Measurements from ENCODE around the gene TAS1R1.

Gene TAS1R1

GRCh38 chr1:6580119-6580592, 25.0 kb downstream of the TAS1R1 start:
- no peak for TF ChIP-seq CTCF (IDR thresholded peaks at IDR 0.05; ENCODE audit: insufficient read depth, low read length, poor library complexity, severe bottlenecking)
- Histone ChIP-seq H3K36me3 (ENCODE audit: control insufficient read depth, insufficient read depth, low read length) (no peaks in the 10 kb centered on the region), H3K27me3 (replicated peaks; ENCODE audit: control insufficient read depth, insufficient read depth, low read length) (no peaks in the 10 kb centered on the region), H3K4me3 (replicated peaks; ENCODE audit: low read depth, low read length) (peak overlapping the region; percentile 79)
- no peak for DNase-seq (ENCODE audit: extremely low read depth, insufficient read length)

GRCh38 chr1:6580593-6581409, 25.7 kb downstream of the TAS1R1 start:
- Histone ChIP-seq H3K36me3 (ENCODE audit: control insufficient read depth, insufficient read depth, low read length) (peaks cover 1% of the 10 kb centered on the region; the same call in 1 of the 2 replicates), H3K27me3 (replicated peaks; ENCODE audit: control insufficient read depth, insufficient read depth, low read length) (no peaks in the 10 kb centered on the region), H3K4me3 (replicated peaks; ENCODE audit: low read depth, low read length) (peak overlapping the region; percentile 79)
- no peak for TF ChIP-seq CTCF (IDR thresholded peaks at IDR 0.05; ENCODE audit: insufficient read depth, low read length, poor library complexity, severe bottlenecking)
- no peak for DNase-seq (ENCODE audit: extremely low read depth, insufficient read length)

- H3K4me3 ChIP-seq (replicated peaks; ENCODE audit: low read depth, low read length): no peak overlapping the region
- TF ChIP-seq CTCF (IDR thresholded peaks at IDR 0.05; ENCODE audit: insufficient read depth, low read length, poor library complexity, severe bottlenecking): no peak
- no peak for DNase-seq (ENCODE audit: extremely low read depth, insufficient read length)
- peaks cover 1% of the 10 kb centered on the region; the same call in 1 of the 2 replicates for H3K36me3 ChIP-seq (ENCODE audit: control insufficient read depth, insufficient read depth, low read length)
- H3K27me3 ChIP-seq (replicated peaks; ENCODE audit: control insufficient read depth, insufficient read depth, low read length): no peaks in the 10 kb centered on the region
These were observed 26.6 kb downstream of the TAS1R1 start for GRCh38 chr1:6581561-6582305.

GRCh38 chr1:6582370-6582769, 27.3 kb downstream of the TAS1R1 start:
- H3K4me3 ChIP-seq (replicated peaks; ENCODE audit: low read depth, low read length): no peak overlapping the region
- TF ChIP-seq CTCF (IDR thresholded peaks at IDR 0.05; ENCODE audit: insufficient read depth, low read length, poor library complexity, severe bottlenecking): no peak
- peaks cover 6% of the 10 kb centered on the region for H3K36me3 ChIP-seq (ENCODE audit: control insufficient read depth, insufficient read depth, low read length)
- no peaks in the 10 kb centered on the region for H3K27me3 ChIP-seq (replicated peaks; ENCODE audit: control insufficient read depth, insufficient read depth, low read length)
- DNase-seq (ENCODE audit: extremely low read depth, insufficient read length): no peak

GRCh38 chr1:6584126-6585080, 29.3 kb downstream of the TAS1R1 start:
- TF ChIP-seq CTCF (IDR thresholded peaks at IDR 0.05; ENCODE audit: insufficient read depth, low read length, poor library complexity, severe bottlenecking): no peak
- DNase-seq (ENCODE audit: extremely low read depth, insufficient read length): no peak
- Histone ChIP-seq H3K4me3 (replicated peaks; ENCODE audit: low read depth, low read length) (no peak overlapping the region), H3K36me3 (ENCODE audit: control insufficient read depth, insufficient read depth, low read length) (peaks cover 20% of the 10 kb centered on the region), H3K27me3 (replicated peaks; ENCODE audit: control insufficient read depth, insufficient read depth, low read length) (no peaks in the 10 kb centered on the region)
